Mesendoderm (in vitro differentiated cells): ENCODE results near the gene TPCN1.

Experiments
- DNase-seq: peaks from one replicate; pipeline ENCODE4 v3.0.0; 2013
- H2AK5ac ChIP-seq: 2 replicates; pipeline ENCODE4 v1.6.1; 2013; ENCODE audit warnings: low read length, inconsistent platforms
- H2BK120ac ChIP-seq: 2 replicates; pipeline ENCODE4 v1.6.1; 2013; ENCODE audit warnings: low read depth, mild to moderate bottlenecking, low read length, moderate library complexity, mixed read lengths
- H2BK15ac ChIP-seq: replicated peaks from 2 replicates; pipeline ENCODE4 v1.6.1; 2013; ENCODE audit warnings: low read depth, mild to moderate bottlenecking, moderate library complexity
- H2BK5ac ChIP-seq: 2 replicates; pipeline ENCODE4 v1.6.1; 2013; ENCODE audit warnings: low read length, inconsistent platforms
- H3K18ac ChIP-seq: 2 replicates; pipeline ENCODE4 v1.6.1; 2013; ENCODE audit warnings: mild to moderate bottlenecking, low read length, mixed read lengths
- H3K23ac ChIP-seq: one replicate; pipeline ENCODE4 v1.6.1; 2013; ENCODE audit warnings: low read length
- H3K27ac ChIP-seq: 2 replicates; pipeline ENCODE4 v1.5.1; 2013; ENCODE audit warnings: low read depth, mild to moderate bottlenecking, inconsistent platforms, low read length, moderate library complexity
- H3K27me3 ChIP-seq: 2 replicates; pipeline ENCODE4 v1.6.1; 2013; ENCODE audit warnings: low read length, control low read depth, mild to moderate bottlenecking, inconsistent platforms; ENCODE audit not compliant: insufficient read depth, poor library complexity
- H3K36me3 ChIP-seq: 2 replicates; pipeline ENCODE4 v1.6.1; 2013; ENCODE audit warnings: low read length, inconsistent platforms; ENCODE audit not compliant: control insufficient read depth, insufficient read depth
- H3K4ac ChIP-seq: one replicate; pipeline ENCODE4 v1.6.1; 2013; ENCODE audit warnings: low read depth, mild to moderate bottlenecking, low read length, moderate library complexity
- H3K4me1 ChIP-seq: 2 replicates; pipeline ENCODE4 v1.6.1; 2013; ENCODE audit warnings: low read depth, low read length, inconsistent platforms; ENCODE audit not compliant: control insufficient read depth
- H3K4me2 ChIP-seq: 2 replicates; pipeline ENCODE4 v1.6.1; 2013; ENCODE audit warnings: low read length
- H3K4me3 ChIP-seq: 2 replicates; pipeline ENCODE4 v1.5.1; 2013; ENCODE audit warnings: mild to moderate bottlenecking, low read length
- H3K56ac ChIP-seq: one replicate; pipeline ENCODE4 v1.6.1; 2013; ENCODE audit warnings: low read length
- H3K79me1 ChIP-seq: 2 replicates; pipeline ENCODE4 v1.6.1; 2013; ENCODE audit warnings: low read length, inconsistent platforms
- H3K79me2 ChIP-seq: 2 replicates; pipeline ENCODE4 v1.6.1; 2013; ENCODE audit warnings: mild to moderate bottlenecking, low read length; ENCODE audit not compliant: control insufficient read depth, insufficient read depth
- H3K9ac ChIP-seq: 2 replicates; pipeline ENCODE4 v1.6.1; 2013; ENCODE audit warnings: low read length, inconsistent platforms
- H4K5ac ChIP-seq: one replicate; pipeline ENCODE4 v1.6.1; 2013; ENCODE audit warnings: low read length
- H4K8ac ChIP-seq: one replicate; pipeline ENCODE4 v1.6.1; 2013; ENCODE audit warnings: low read depth, mild to moderate bottlenecking, control low read depth, low read length, moderate library complexity
- WGBS: extraction: QIAGEN DNeasy Blood & Tissue Kit; methylation state at CpG from one replicate; pipeline ENCODE4 v1.1.7; 2013; ENCODE audit warnings: low lambda C conversion rate, missing lambda C conversion rate; ENCODE audit not compliant: insufficient coverage; ENCODE audit errors: extremely low coverage; 5-methylcytosine and 5-hydroxymethylcytosine counted together

The TPCN1 gene

GRCh38 chr12:113333418-113333750 lies 112.1 kb downstream of the TPCN1 start:
- Histone ChIP-seq H3K18ac (no peak overlapping the region), H4K5ac (no peak overlapping the region), H3K9ac (no peak overlapping the region), H2BK120ac (no peak overlapping the region), H3K27ac (no peak overlapping the region), H2AK5ac (no peak overlapping the region), H3K27me3 (no peaks in the 10 kb centered on the region), H3K56ac (no peak overlapping the region), H3K4ac (no peak overlapping the region), H3K36me3 (no peaks in the 10 kb centered on the region), H3K4me2 (no peak overlapping the region), H4K8ac (no peak overlapping the region), H3K23ac (no peak overlapping the region), H3K79me2 (no peaks in the 10 kb centered on the region), H2BK5ac (no peak overlapping the region), H3K4me1 (no peaks in the 10 kb centered on the region), H2BK15ac (no peak overlapping the region), H3K4me3 (no peak overlapping the region), H3K79me1 (no peaks in the 10 kb centered on the region)
- DNase-seq, result no peak
- no CpG with 5 or more reads among the region's 5 CpGs for WGBS

- H3K56ac ChIP-seq, result peak overlapping the region; percentile 90
- no peak for DNase-seq
- no CpG with 5 or more reads among the region's 27 CpGs for WGBS
- H3K27ac ChIP-seq, result no peak overlapping the region
- no peak overlapping the region for H2BK5ac ChIP-seq
- no peak overlapping the region for H4K5ac ChIP-seq
- peak overlapping the region; percentile 61 for H3K4me3 ChIP-seq
- H2BK15ac ChIP-seq, result no peak overlapping the region
- no peaks in the 10 kb centered on the region for H3K79me2 ChIP-seq
- no peak overlapping the region for H2AK5ac ChIP-seq
- no peak overlapping the region for H4K8ac ChIP-seq
- H3K4me2 ChIP-seq, result peak overlapping the region; percentile 89
- H3K27me3 ChIP-seq, result no peaks in the 10 kb centered on the region
- H3K36me3 ChIP-seq, result no peaks in the 10 kb centered on the region
- no peaks in the 10 kb centered on the region for H3K79me1 ChIP-seq
- H2BK120ac ChIP-seq, result no peak overlapping the region
- no peaks in the 10 kb centered on the region for H3K4me1 ChIP-seq
- H3K18ac ChIP-seq, result peak overlapping the region; percentile 89
- no peak overlapping the region for H3K4ac ChIP-seq
- no peak overlapping the region for H3K23ac ChIP-seq
- peak overlapping the region; percentile 80 for H3K9ac ChIP-seq
Observed at GRCh38 chr12:113333877-113334785, 112.9 kb downstream of the TPCN1 start.

GRCh38 chr12:113334786-113335539 lies 113.7 kb downstream of the TPCN1 start, which contains the start of gene SLC8B1:
TSS of gene SLC8B1 (minus strand) at chr12:113335109. CDS start at chr12:113332878, 2,231 bp downstream.
- WGBS, result no CpG with 5 or more reads among the region's 62 CpGs

GRCh38 chr12:113339540-113339939 lies 118.3 kb downstream of the TPCN1 start:
- Histone ChIP-seq H2BK120ac (no peak overlapping the region), H3K36me3 (no peaks in the 10 kb centered on the region), H3K56ac (no peak overlapping the region), H3K4ac (no peak overlapping the region), H3K9ac (no peak overlapping the region), H3K27ac (no peak overlapping the region), H2BK15ac (no peak overlapping the region), H3K4me1 (no peaks in the 10 kb centered on the region), H3K79me1 (no peaks in the 10 kb centered on the region), H3K23ac (no peak overlapping the region), H3K27me3 (no peaks in the 10 kb centered on the region), H2BK5ac (no peak overlapping the region), H3K4me3 (no peak overlapping the region), H3K18ac (no peak overlapping the region), H2AK5ac (no peak overlapping the region), H4K8ac (no peak overlapping the region), H3K79me2 (no peaks in the 10 kb centered on the region), H3K4me2 (no peak overlapping the region), H4K5ac (no peak overlapping the region)
- DNase-seq, result no peak
- WGBS, result no CpG with 5 or more reads among the region's 5 CpGs

More at GRCh38 chr12:113334786-113335539, 113.7 kb downstream of the TPCN1 start, which contains the start of gene SLC8B1:
- H3K18ac ChIP-seq, result peak within 1 kb of the TSS; percentile 89
- H3K4me1 ChIP-seq, result no peaks in the 10 kb centered on the region
- H4K8ac ChIP-seq, result no peak within 1 kb of the TSS
- no peak within 1 kb of the TSS for H3K27ac ChIP-seq
- H2BK120ac ChIP-seq, result no peak within 1 kb of the TSS
- H3K23ac ChIP-seq, result no peak within 1 kb of the TSS
- H3K79me1 ChIP-seq, result no peaks in the 10 kb centered on the region
- H2BK5ac ChIP-seq, result no peak within 1 kb of the TSS
- H3K56ac ChIP-seq, result peak within 1 kb of the TSS; percentile 90
- DNase-seq, result peak; percentile 87
- H2AK5ac ChIP-seq, result no peak within 1 kb of the TSS
- peak within 1 kb of the TSS; percentile 89 for H3K4me2 ChIP-seq
- H3K27me3 ChIP-seq, result no peaks in the 10 kb centered on the region
- no peak within 1 kb of the TSS for H4K5ac ChIP-seq
- H3K36me3 ChIP-seq, result no peaks in the 10 kb centered on the region
- H3K4me3 ChIP-seq, result peak within 1 kb of the TSS; percentile 61
- H3K79me2 ChIP-seq, result no peaks in the 10 kb centered on the region
- peak within 1 kb of the TSS; percentile 80 for H3K9ac ChIP-seq
- peak within 1 kb of the TSS; percentile 74 for H3K4ac ChIP-seq
- no peak within 1 kb of the TSS for H2BK15ac ChIP-seq

- H2BK120ac ChIP-seq, result no peak overlapping the region
- DNase-seq, result no peak
- H3K27me3 ChIP-seq, result no peaks in the 10 kb centered on the region
- no peaks in the 10 kb centered on the region for H3K79me1 ChIP-seq
- no peak overlapping the region for H2BK15ac ChIP-seq
- H3K79me2 ChIP-seq, result no peaks in the 10 kb centered on the region
- H3K9ac ChIP-seq, result no peak overlapping the region
- no peak overlapping the region for H3K56ac ChIP-seq
- H3K27ac ChIP-seq, result no peak overlapping the region
- H4K8ac ChIP-seq, result no peak overlapping the region
- no peak overlapping the region for H3K4me3 ChIP-seq
- H3K4me1 ChIP-seq, result no peaks in the 10 kb centered on the region
- H3K4ac ChIP-seq, result no peak overlapping the region
- no CpG with 5 or more reads among the region's 3 CpGs for WGBS
- H3K36me3 ChIP-seq, result no peaks in the 10 kb centered on the region
- no peak overlapping the region for H3K23ac ChIP-seq
- H4K5ac ChIP-seq, result no peak overlapping the region
- H2BK5ac ChIP-seq, result no peak overlapping the region
- H2AK5ac ChIP-seq, result no peak overlapping the region
- H3K18ac ChIP-seq, result no peak overlapping the region
- H3K4me2 ChIP-seq, result no peak overlapping the region
Observed at GRCh38 chr12:113340061-113340460, 118.8 kb downstream of the TPCN1 start.
